ENCODE measurements around the gene MAPT.

- TF ChIP-seq REST (IDR thresholded peaks at IDR 0.05; ENCODE audit: low read depth) (no peak), TAF1 (IDR thresholded peaks at IDR 0.05; ENCODE audit: low read depth) (no peak), YY1 (IDR thresholded peaks at IDR 0.05; ENCODE audit: low read depth) (no peak), EGR1 (IDR thresholded peaks at IDR 0.05) (no peak), RAD21 (IDR thresholded peaks at IDR 0.05; ENCODE audit: low read depth) (no peak), CEBPB (IDR thresholded peaks at IDR 0.05) (no peak), EP300 (IDR thresholded peaks at IDR 0.05; ENCODE audit: borderline replicate concordance) (no peak), CREB1 (IDR thresholded peaks at IDR 0.05; ENCODE audit: low read depth) (no peak), TEAD4 (IDR thresholded peaks at IDR 0.05) (no peak)
- TF ChIP-seq, protein P1, sequence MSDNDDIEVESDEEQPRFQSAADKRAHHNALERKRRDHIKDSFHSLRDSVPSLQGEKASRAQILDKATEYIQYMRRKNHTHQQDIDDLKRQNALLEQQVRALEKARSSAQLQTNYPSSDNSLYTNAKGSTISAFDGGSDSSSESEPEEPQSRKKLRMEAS (IDR thresholded peaks at IDR 0.05): no peak
Measured at GRCh38 chr17:46011711-46012505, 117.6 kb downstream of the MAPT start.

Measured in Ishikawa (cell line).